ENCODE data around the gene ABCB10.

DNA sequence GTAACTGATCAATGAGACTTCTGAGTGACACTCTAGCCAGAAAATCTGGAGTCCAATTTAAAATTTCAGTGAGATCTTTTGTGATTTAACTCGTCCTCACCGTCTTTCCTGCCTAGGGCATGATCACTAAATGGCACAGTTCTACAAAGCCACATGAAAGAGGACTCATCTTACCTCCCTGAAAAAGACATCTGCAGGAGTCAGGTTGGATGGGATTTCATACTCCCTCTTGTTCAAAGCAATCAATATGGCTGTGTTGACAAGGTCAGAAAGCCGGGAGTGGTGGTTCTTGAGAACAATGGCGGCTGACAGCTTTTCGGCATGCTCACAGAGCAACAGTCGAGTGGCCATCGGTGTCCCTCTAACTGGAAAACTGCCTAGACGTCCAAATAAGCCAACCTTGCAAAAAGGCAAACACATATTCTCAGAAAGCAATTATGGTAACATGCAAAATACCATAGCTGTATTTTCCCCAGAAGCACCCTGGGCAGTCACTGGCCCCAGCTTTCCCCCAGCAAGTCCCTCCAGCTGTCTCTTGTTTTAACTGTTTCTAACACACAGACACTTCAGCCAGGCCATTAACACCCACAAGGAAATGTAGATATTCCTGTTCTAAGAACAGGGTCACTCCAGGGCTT lies 88.0 kb downstream of the ABCB10 start:
- TF ChIP-seq POLR2A (IDR thresholded peaks at IDR 0.05; ENCODE audit: extremely low read depth, insufficient read length) (no peak), CTCF (IDR thresholded peaks at IDR 0.05; ENCODE audit: low read depth, low read length) (no peak)

Measured in NB4 (cell line).